ENCODE data around the gene CREM. TPM values are rescaled to one million over a fixed set of nuclear protein-coding genes. Genes with fewer than 3 reads are reported as not detected.

Gene CREM
- total RNA-seq, 2 experiments from 2014 or later: 121 to 131 TPM

- ChIA-PET POLR2A (interaction anchor here (0.6 to 1.5 kb wide), 4 partner anchors 9 to 261 kb away, joined by 3 to 5 read pairs (median 3); no protein-coding TSS in a partner anchor), CTCF (interaction anchor here (2.1 kb wide), 1 partner anchor 106 kb away, joined by 8 read pairs; no protein-coding TSS in a partner anchor)
- Mint-ChIP-seq H3K36me3 (ENCODE audit: low read depth) (peaks cover 10% of the 10 kb centered on the region), H3K9me3 (no peaks in the 10 kb centered on the region), H3K4me3 (peak overlapping the region; percentile 89), H3K27me3 (no peaks in the 10 kb centered on the region), H3K27ac (peak overlapping the region; percentile 91), H3K4me1 (ENCODE audit: low read depth) (peaks cover 39% of the 10 kb centered on the region)
- intact Hi-C loops (cut with micrococcal nuclease): no loop called here
- peak; percentile 40 for ATAC-seq
- peak; percentile 18 for DNase-seq
- no peak for TF ChIP-seq CTCF (IDR thresholded peaks at IDR 0.05)
Observed at GRCh38 chr10:35089611-35090161, 37.0 kb upstream of the CREM start.

GRCh38 chr10:35090162-35090954 is 36.3 kb upstream of the CREM start, which contains the start of gene CUL2:
Gene CUL2, minus strand, starts transcription at chr10:35090341. Its CDS starts 19,024 bp downstream, at chr10:35071317.
- peak within 1 kb of the TSS; percentile 89 for H3K4me3 Mint-ChIP-seq
- DNase-seq (peak; percentile 91), ATAC-seq (peak; percentile 96)
- no peaks in the 10 kb centered on the region for H3K9me3 Mint-ChIP-seq
- TF ChIP-seq CTCF (IDR thresholded peaks at IDR 0.05): no peak
- ChIA-PET CTCF (interaction anchor here (1.0 to 2.1 kb wide), 5 partner anchors 8 to 117 kb away, joined by 3 to 8 read pairs (median 3); no protein-coding TSS in a partner anchor), POLR2A (interaction anchor here (0.6 to 1.5 kb wide), 9 partner anchors 10 to 469 kb away, joined by 3 to 6 read pairs (median 3); no protein-coding TSS in a partner anchor)
- H3K4me1 Mint-ChIP-seq (ENCODE audit: low read depth): peaks cover 39% of the 10 kb centered on the region
- H3K36me3 Mint-ChIP-seq (ENCODE audit: low read depth): peaks cover 10% of the 10 kb centered on the region
- no peaks in the 10 kb centered on the region for H3K27me3 Mint-ChIP-seq
- peak within 1 kb of the TSS; percentile 94 for H3K27ac Mint-ChIP-seq
- intact Hi-C loops (cut with micrococcal nuclease): no loop called here

GRCh38 chr10:35091994-35092790 is 34.5 kb upstream of the CREM start:
- ChIA-PET CTCF (no interaction called here), POLR2A (no interaction called here)
- DNase-seq (no peak), ATAC-seq (no peak)
- Mint-ChIP-seq H3K27ac (no peak overlapping the region), H3K4me3 (no peak overlapping the region), H3K36me3 (ENCODE audit: low read depth) (peaks cover 8% of the 10 kb centered on the region), H3K4me1 (ENCODE audit: low read depth) (peaks cover 27% of the 10 kb centered on the region), H3K27me3 (peaks cover 8% of the 10 kb centered on the region), H3K9me3 (no peaks in the 10 kb centered on the region)
- intact Hi-C loops (cut with micrococcal nuclease): no loop called here
- no peak for TF ChIP-seq CTCF (IDR thresholded peaks at IDR 0.05)

GRCh38 chr10:35092851-35093250 is 33.8 kb upstream of the CREM start:
- ChIA-PET CTCF (no interaction called here), POLR2A (no interaction called here)
- ATAC-seq (no peak), DNase-seq (peak; percentile 20)
- Mint-ChIP-seq H3K36me3 (ENCODE audit: low read depth) (peaks cover 2% of the 10 kb centered on the region), H3K27me3 (peaks cover 8% of the 10 kb centered on the region), H3K9me3 (no peaks in the 10 kb centered on the region), H3K27ac (no peak overlapping the region), H3K4me1 (ENCODE audit: low read depth) (peaks cover 20% of the 10 kb centered on the region), H3K4me3 (no peak overlapping the region)
- TF ChIP-seq CTCF (IDR thresholded peaks at IDR 0.05): no peak
- intact Hi-C loops (cut with micrococcal nuclease): no loop called here
